ENCODE data around the gene NGEF.

The NGEF gene

DNA sequence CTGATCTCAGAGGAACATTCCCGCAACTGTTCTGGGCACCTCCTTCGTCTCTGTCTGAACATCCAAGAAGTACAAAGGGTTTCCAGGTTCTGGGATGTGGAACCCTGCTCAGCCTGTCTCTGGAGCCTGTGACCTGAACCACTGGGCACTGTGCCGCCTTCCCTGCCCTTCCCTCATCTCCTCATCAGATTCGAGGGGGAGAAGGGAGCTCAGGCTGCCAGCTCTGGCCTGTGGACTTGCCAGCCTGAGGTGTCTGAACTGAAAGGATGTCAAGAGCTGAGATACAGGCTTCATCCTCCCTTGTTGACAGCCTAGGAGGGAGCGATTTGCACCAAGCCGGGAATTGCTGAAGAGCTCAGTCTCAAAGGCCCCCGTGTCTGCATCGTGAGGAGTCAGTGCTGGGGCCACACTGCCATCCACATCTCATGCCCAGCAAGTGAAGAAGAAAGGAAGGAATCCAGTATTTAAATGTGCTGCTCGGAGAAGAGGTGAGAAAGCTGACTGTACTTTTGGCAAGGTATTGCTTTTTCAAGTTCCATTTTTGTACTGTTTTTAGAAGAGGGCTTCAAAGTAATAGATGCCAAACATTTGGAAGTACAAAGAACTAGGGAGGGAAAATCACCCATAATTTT, 32.0 kb upstream of the NGEF start:
- DNase-seq (ENCODE audit: low spot score) = no peak

GRCh38 chr2:233042549-233042948, 29.5 kb upstream of the NGEF start:
- no peak for DNase-seq (ENCODE audit: low spot score)

DNA sequence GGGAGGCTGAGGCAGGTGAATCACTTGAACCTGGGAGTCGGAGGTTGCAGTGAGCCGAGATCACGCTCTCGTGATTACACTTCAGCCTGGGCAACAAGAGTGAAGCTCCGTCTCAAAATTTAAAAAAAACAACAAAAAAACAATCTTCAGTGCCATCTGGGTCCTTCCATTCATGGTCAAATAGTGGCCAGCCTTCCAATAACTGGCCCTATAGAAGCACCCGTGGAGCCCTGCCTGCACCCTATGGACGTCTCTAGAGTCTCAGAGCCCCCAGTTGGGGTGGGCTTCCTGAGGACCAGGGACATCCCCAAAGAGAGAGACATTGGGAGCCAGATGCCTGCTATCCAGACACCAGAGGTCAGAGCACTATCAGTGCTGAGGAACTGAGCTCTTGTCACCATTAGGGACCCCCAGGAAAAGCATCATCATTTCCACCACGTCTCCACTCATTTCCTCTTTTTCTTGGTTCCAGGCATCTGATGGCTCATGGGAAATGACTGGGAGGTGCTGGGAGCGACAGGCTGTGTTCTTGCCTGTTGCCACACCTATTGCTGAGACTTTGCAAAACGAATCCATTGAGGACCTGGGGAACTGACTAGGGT, 28.8 kb upstream of the NGEF start:
- no peak for DNase-seq (ENCODE audit: low spot score)

DNA sequence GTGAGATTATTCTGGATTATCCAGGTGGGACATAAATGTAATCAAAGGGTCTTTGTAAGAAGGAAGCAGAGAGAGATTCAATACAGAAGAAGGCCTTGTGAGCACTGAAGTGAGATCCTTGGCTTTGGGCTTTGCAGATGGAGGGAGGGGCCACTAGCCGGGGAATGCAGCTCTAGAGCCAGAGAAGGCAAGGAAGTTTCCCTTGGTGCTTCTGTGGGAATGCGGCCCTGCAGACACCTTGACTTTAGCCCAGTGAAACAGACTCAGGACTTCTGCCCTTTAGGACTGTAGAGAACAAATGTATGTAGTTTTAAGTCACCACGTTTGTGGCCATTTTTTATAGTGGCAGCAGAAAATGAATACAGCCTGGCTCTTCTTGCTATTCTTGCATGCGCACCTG, 27.5 kb upstream of the NGEF start:
- DNase-seq (ENCODE audit: low spot score) = no peak

GRCh38 chr2:233039846-233040530, 26.9 kb upstream of the NGEF start:
- no peak for DNase-seq (ENCODE audit: low spot score)

GRCh38 chr2:233039212-233039845, 26.3 kb upstream of the NGEF start:
- DNase-seq (ENCODE audit: low spot score) = no peak

DNA sequence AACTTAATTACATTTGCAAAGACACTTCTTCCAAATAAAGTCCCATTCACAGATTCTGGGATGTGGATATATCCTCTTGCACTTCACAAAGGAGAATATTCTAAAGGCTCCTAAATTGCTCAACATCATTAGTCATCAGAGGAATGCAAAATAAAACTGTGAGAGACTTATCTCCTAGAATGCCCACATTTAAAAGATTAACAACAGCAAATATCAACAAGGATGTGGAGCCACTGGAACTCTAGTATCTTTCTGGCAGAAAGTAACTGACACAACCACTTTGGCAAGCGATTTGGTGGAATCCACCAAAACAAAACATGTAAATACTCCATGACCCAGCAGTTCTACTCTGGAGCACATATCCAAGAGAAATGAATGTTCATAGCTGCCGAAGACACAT, 24.0 kb upstream of the NGEF start:
- DNase-seq (ENCODE audit: low spot score) = no peak

- DNase-seq (ENCODE audit: low spot score) = no peak
Observed at GRCh38 chr2:233036162-233036838, 23.2 kb upstream of the NGEF start.

DNA sequence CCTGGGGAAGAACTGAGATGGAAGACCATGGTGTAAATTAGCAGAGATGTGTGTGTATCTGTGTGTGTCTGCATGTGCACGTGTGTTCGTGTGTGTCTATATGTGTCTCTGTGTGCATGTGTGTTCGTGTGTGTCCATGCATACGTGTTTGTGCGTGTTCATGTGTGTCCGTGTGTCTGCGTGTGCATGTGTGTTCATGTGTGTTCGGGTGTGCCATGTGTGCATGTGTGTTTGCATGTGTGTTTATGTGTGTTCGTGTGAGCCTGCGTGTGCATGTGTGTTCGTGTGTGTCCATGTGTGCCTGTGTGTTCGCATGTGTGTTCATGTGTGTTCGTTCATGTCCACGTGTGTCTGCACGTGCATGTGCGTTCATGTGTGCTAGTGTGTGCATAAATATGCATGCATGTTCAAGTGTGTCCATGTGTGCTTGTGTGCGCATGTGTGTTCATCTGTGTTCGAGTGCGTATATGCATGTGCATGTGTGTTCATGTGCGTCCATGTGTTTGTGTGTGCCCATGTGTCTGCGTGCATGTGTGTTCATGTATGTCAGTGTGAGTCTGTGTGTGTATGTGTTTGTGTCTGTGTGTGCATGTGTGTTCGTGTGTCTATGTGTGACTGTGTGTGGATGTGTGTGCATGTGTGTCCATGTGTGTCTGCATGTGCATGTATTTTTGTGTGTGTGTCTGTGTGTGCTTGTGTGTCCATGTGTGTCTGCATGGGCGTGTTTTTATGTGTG, 22.5 kb upstream of the NGEF start:
- no peak for DNase-seq (ENCODE audit: low spot score)

GRCh38 chr2:233034091-233034882, 21.2 kb upstream of the NGEF start:
- DNase-seq (ENCODE audit: low spot score) = no peak

DNA sequence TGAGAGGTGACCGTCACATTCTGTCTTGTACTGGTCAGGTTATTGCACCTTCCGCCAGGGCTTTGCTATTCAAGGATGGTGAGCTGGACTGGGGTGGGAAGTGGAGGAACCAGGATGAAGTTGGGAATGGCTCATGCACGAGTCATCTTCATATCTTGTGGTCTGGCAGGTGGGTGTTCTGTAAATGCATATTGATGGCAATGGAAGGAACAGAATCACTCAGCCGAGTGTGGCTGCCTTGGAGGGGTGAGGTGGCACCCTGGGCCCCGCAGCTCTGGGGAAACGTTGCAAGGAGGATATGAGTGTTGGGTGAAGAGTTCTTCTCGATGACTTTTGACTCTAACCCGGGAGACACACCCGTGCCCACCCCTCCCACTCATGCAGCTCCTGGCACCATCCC, 20.6 kb upstream of the NGEF start:
- DNase-seq (ENCODE audit: low spot score) = no peak

DNA sequence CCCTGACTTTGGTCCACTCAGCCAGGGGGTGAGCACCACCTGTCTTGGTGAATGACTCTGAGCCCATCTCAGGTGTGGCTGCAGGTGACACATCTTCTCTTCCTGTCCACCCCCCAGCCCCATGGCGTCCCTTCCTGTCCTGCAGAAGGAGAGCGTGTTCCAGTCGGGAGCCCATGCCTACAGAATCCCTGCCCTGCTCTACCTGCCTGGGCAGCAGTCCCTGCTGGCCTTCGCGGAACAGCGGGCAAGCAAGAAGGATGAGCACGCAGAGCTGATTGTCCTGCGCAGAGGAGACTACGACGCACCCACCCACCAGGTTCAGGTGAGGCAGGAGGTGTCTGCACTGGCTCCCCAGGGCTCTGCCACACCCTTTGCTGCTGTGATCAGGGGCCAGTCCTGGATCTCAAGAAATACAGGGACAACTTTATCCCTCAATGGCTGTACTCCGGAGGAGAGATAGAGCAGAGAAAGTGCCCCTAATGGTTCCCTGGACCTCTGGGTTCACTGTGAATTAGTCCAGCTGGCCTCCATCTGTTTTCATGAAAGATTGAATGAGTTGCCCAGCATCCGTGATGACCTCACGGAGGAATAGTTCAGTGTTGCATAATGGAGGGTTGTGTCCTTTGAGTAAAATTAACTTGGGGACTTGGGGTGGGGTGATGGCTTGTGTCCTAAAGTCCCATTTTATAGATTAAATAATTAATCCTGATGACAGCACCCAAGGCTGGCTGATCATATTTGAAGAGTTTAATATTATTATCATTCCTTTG, 19.7 kb upstream of the NGEF start, which contains the start of gene NEU2:
Gene NEU2, plus strand, starts transcription at position 122 of the 770 bp plus-strand sequence. Its CDS starts 0 bp downstream, at position 122.
- no peak for DNase-seq (ENCODE audit: low spot score)

- no peak for DNase-seq (ENCODE audit: low spot score)
Observed at GRCh38 chr2:233031556-233032500, 18.8 kb upstream of the NGEF start.

- no peak for DNase-seq (ENCODE audit: low spot score)
Observed at GRCh38 chr2:233029321-233029720, 16.3 kb upstream of the NGEF start.

- DNase-seq (ENCODE audit: low spot score) = no peak
Observed at GRCh38 chr2:233026198-233026813, 13.2 kb upstream of the NGEF start.

- DNase-seq (ENCODE audit: low spot score) = no peak
Observed at GRCh38 chr2:233025706-233026105, 12.7 kb upstream of the NGEF start.

- no peak for DNase-seq (ENCODE audit: low spot score)
Observed at GRCh38 chr2:233023761-233024410, 10.8 kb upstream of the NGEF start.

Measured in globus pallidus (tissue), 1 donor.